ENCODE results near the gene ZNF148.

The ZNF148 gene

GRCh38 chr3:125192190-125193035 lies 182.7 kb downstream of the ZNF148 start:
- no peak for DNase-seq (ENCODE audit: low read depth in 2 of 3, low spot score in 1 of 3)

GRCh38 chr3:125191730-125192129 lies 183.4 kb downstream of the ZNF148 start:
- DNase-seq (ENCODE audit: low read depth in 2 of 3, low spot score in 1 of 3): no peak

GRCh38 chr3:125191256-125191655 lies 183.9 kb downstream of the ZNF148 start:
- no peak for DNase-seq (ENCODE audit: low read depth in 2 of 3, low spot score in 1 of 3)

GRCh38 chr3:125190786-125191185 lies 184.3 kb downstream of the ZNF148 start:
- no peak for DNase-seq (ENCODE audit: low read depth in 2 of 3, low spot score in 1 of 3)

GRCh38 chr3:125189378-125190165 lies 185.6 kb downstream of the ZNF148 start:
- no peak for DNase-seq (ENCODE audit: low read depth in 2 of 3, low spot score in 1 of 3)

GRCh38 chr3:125188955-125189354 lies 186.2 kb downstream of the ZNF148 start:
- DNase-seq (ENCODE audit: low read depth in 2 of 3, low spot score in 1 of 3): no peak

GRCh38 chr3:125187599-125187910 lies 187.6 kb downstream of the ZNF148 start:
- no peak for DNase-seq (ENCODE audit: low read depth in 2 of 3, low spot score in 1 of 3)

- no peak for DNase-seq (ENCODE audit: low read depth in 2 of 3, low spot score in 1 of 3)
Observed at GRCh38 chr3:125186800-125187598, 188.1 kb downstream of the ZNF148 start.

GRCh38 chr3:125186261-125186787 lies 188.8 kb downstream of the ZNF148 start:
- no peak for DNase-seq (ENCODE audit: low read depth in 2 of 3, low spot score in 1 of 3)

GRCh38 chr3:125185805-125186204 lies 189.3 kb downstream of the ZNF148 start:
- DNase-seq (ENCODE audit: low read depth in 2 of 3, low spot score in 1 of 3): no peak

GRCh38 chr3:125179884-125180240 lies 195.3 kb downstream of the ZNF148 start:
- DNase-seq (ENCODE audit: low read depth in 2 of 3, low spot score in 1 of 3): no peak

- DNase-seq (ENCODE audit: low read depth in 2 of 3, low spot score in 1 of 3): no peak
Observed at GRCh38 chr3:125179143-125179883, 195.8 kb downstream of the ZNF148 start.

- no peak for DNase-seq (ENCODE audit: low read depth in 2 of 3, low spot score in 1 of 3)
Observed at GRCh38 chr3:125177746-125178145, 197.4 kb downstream of the ZNF148 start.
